Measurements from ENCODE around the gene EIF4ENIF1. TPM values are rescaled to one million over a fixed set of nuclear protein-coding genes. Genes with fewer than 3 reads are reported as not detected.
A peak's percentile ranks its signal among the peaks of the same experiment; 100 is the strongest.

EIF4ENIF1 gene
- total and polyA plus RNA-seq, 2 donors (not counting 3 experiments of a cell fraction or from before 2014, with no cell fraction given), result 22.8 to 38.7 TPM

- intact Hi-C loops (cut with micrococcal nuclease), result loop anchor here (2.0 kb wide), 2 partner anchors 42 to 142 kb away; no protein-coding TSS in a partner anchor
- DNase-seq (ENCODE audit: low read depth, low spot score) (no peak), FAIRE-seq (peak; percentile 24)
- POLR2A ChIA-PET, result no interaction called here
- Histone ChIP-seq H3K9me3 (replicated peaks; ENCODE audit: control insufficient read depth, insufficient read depth, low read length) (no peaks in the 10 kb centered on the region), H3K4me1 (ENCODE audit: control insufficient read depth, extremely low read depth, insufficient read depth, low read length) (peaks cover 24% of the 10 kb centered on the region), H3K9me1 (replicated peaks; ENCODE audit: control insufficient read depth, extremely low read depth, insufficient read depth, low read length) (no peaks in the 10 kb centered on the region), H3K4me2 (ENCODE audit: insufficient read depth, low read length) (peak overlapping the region; percentile 85), H3K27me3 (ENCODE audit: control insufficient read depth in 2 of 2, insufficient read depth in 2 of 2, low read length in 2 of 2) (no peaks in the 10 kb centered on the region), H3K36me3 (ENCODE audit: control insufficient read depth in 2 of 2, extremely low read depth in 1 of 2, insufficient read depth in 2 of 2, low read length in 2 of 2) (peaks cover 3 to 11% of the 10 kb centered on the region in 2 experiments), H2AFZ (ENCODE audit: low read depth, low read length) (no peak overlapping the region), H3K27ac (ENCODE audit: insufficient read depth, low read depth, low read length) (peak overlapping the region; percentile 84), H4K20me1 (replicated peaks; ENCODE audit: control insufficient read depth, extremely low read depth, insufficient read depth, low read length) (no peaks in the 10 kb centered on the region), H3K9ac (replicated peaks; ENCODE audit: extremely low read depth, insufficient read depth, low read length) (peak overlapping the region; percentile 91), H3K4me3 (replicated peaks in 1 of 3; ENCODE audit: insufficient read depth in 1 of 3, low read depth in 1 of 3, low read length in 3 of 3) (peak overlapping the region; percentile 85 to 96 (median 87)), H3K79me2 (ENCODE audit: control insufficient read depth, insufficient read depth, low read length) (peaks cover 47% of the 10 kb centered on the region)
- dilution Hi-C loops (cut with MboI; ENCODE audit: extremely low pct_ligation_motif_present, low sequenced_read_pairs), result no loop called here
- BruUV-seq (replicated peaks), result TSS peak; percentile 15
- CTCF ChIA-PET, result interaction anchor here (1.7 to 3.1 kb wide), 2 partner anchors 11 to 37 kb away, joined by 8 to 9 read pairs; no protein-coding TSS in a partner anchor
- TF ChIP-seq, protein P1, sequence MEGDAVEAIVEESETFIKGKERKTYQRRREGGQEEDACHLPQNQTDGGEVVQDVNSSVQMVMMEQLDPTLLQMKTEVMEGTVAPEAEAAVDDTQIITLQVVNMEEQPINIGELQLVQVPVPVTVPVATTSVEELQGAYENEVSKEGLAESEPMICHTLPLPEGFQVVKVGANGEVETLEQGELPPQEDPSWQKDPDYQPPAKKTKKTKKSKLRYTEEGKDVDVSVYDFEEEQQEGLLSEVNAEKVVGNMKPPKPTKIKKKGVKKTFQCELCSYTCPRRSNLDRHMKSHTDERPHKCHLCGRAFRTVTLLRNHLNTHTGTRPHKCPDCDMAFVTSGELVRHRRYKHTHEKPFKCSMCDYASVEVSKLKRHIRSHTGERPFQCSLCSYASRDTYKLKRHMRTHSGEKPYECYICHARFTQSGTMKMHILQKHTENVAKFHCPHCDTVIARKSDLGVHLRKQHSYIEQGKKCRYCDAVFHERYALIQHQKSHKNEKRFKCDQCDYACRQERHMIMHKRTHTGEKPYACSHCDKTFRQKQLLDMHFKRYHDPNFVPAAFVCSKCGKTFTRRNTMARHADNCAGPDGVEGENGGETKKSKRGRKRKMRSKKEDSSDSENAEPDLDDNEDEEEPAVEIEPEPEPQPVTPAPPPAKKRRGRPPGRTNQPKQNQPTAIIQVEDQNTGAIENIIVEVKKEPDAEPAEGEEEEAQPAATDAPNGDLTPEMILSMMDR (IDR thresholded peaks at IDR 0.05; ENCODE audit: extremely low read depth in 1 of 2, insufficient read depth in 1 of 2, low read depth in 1 of 2, low read length in 2 of 2), result no peak
- TF ChIP-seq MYC (IDR thresholded peaks at IDR 0.05; ENCODE audit: low read depth, low read length), result no peak
- TF ChIP-seq GATA2 (IDR thresholded peaks at IDR 0.05; ENCODE audit: insufficient read depth, insufficient read length, low read depth, low read length), result no peak
- no peak for TF ChIP-seq POLR2A (IDR thresholded peaks at IDR 0.05; ENCODE audit: low read depth, low read length)
- no peak for TF ChIP-seq MAX (IDR thresholded peaks at IDR 0.05; ENCODE audit: insufficient read depth, insufficient read length)
- TF ChIP-seq FOS (IDR thresholded peaks at IDR 0.05; ENCODE audit: borderline replicate concordance, insufficient read depth, low read length), result no peak
- no peak for TF ChIP-seq POLR2AphosphoS5 (IDR thresholded peaks at IDR 0.05; ENCODE audit: insufficient read depth, low read depth, low read length)
- TF ChIP-seq EZH2 (IDR thresholded peaks at IDR 0.05; ENCODE audit: borderline replicate concordance, low read depth, low read length, severe bottlenecking), result no peak
- TF ChIP-seq JUN (IDR thresholded peaks at IDR 0.05; ENCODE audit: borderline replicate concordance, insufficient read depth, insufficient read length, low read depth), result no peak
Observed at GRCh38 chr22:31488346-31488883, 1.2 kb downstream of the EIF4ENIF1 start.
